HCT116 (cell line): ENCODE results near the gene CDH22. TPM values are rescaled to one million over a fixed set of nuclear protein-coding genes. Genes with fewer than 3 reads are reported as not detected.

ENCODE experiments used
- ATAC-seq: fragments of 200-7000 bp; cut with Tn5 transposase; 2 replicates; pipeline ENCODE4 v1.9.1; 2020; ENCODE audit warnings: mild to moderate bottlenecking, moderate library complexity
- BruUV-seq: library from RNA; stranded (reverse); fragments of 400-500 nt; replicated peaks from 2 replicates; lab custom pipeline; 2021; lab: Mats Ljungman, UMichigan
- CTCF ChIA-PET: fragments of 300-600 bp; sonication (Branson Sonifier 250); formaldehyde crosslinking; loops from one replicate; lab custom pipeline; 2021; ENCODE audit warnings: antibody characterized with exemption; lab: Charles Lee
- POLR2A ChIA-PET: fragments of 300-600, 350-600 bp; sonication (Branson Sonifier 250); formaldehyde crosslinking; loops from one replicate; lab custom pipeline; 2021; ENCODE audit warnings: antibody characterized with exemption; lab: Charles Lee
- RAD21 ChIA-PET, 2 experiments: fragments of 300-600 bp; sonication (Branson Sonifier 250); formaldehyde crosslinking; loops; one replicate each; lab custom pipeline; 2023; ENCODE audit warnings: low total read pairs in 2 of 2; ENCODE audit not compliant: uncharacterized antibody in 2 of 2, unreplicated experiment in 2 of 2, low non-redundant PET in 1 of 2; lab: Charles Lee
- DNase-seq: peaks from one replicate; pipeline ENCODE4 v3.0.0-alpha.2; 2010; ENCODE audit warnings: low read depth, low spot score
- H2AFZ ChIP-seq: fragments of 200-600 bp; shearing (Covaris generic), sonication (generic); 2 replicates; pipeline ENCODE4 v1.6.1; 2017; ENCODE audit warnings: low read depth, mixed run types, mixed read lengths, antibody characterized with exemption, low read length; ENCODE audit not compliant: poor library complexity, severe bottlenecking
- H3K27ac ChIP-seq: 2 replicates; pipeline ENCODE4 v1.5.1; 2012; ENCODE audit warnings: low read depth, low read length
- H3K27me3 ChIP-seq: fragments of 200-600 bp; sonication (generic); 2 replicates; pipeline ENCODE4 v1.6.1; 2016; ENCODE audit warnings: mixed run types, low read length, mixed read lengths; ENCODE audit not compliant: insufficient read depth
- H3K36me3 ChIP-seq, 2 experiments: fragments of 200-500 bp in 1 of 2; fragments of 200-600 bp in 1 of 2; sonication (Bioruptor generic) in 1 of 2; sonication (generic) in 1 of 2; 2 replicates each; pipeline versions ENCODE4 v1.5.1 to v1.6.1; 2014 to 2016; ENCODE audit warnings: low read length in 2 of 2, inconsistent platforms in 1 of 2, mixed read lengths in 1 of 2, mixed run types in 1 of 2; ENCODE audit not compliant: insufficient read depth in 2 of 2, control insufficient read depth in 1 of 2
- H3K4me1 ChIP-seq, 2 experiments: fragments of 200-600 bp in 1 of 2; sonication (generic) in 1 of 2; 2 replicates each; pipeline versions ENCODE4 v1.5.1 to v1.6.1; 2012 to 2017; ENCODE audit warnings: low read length in 2 of 2, inconsistent platforms in 1 of 2, mild to moderate bottlenecking in 1 of 2, mixed read lengths in 1 of 2, mixed run types in 1 of 2, moderate library complexity in 1 of 2; ENCODE audit not compliant: insufficient read depth in 2 of 2, control insufficient read depth in 1 of 2
- H3K4me2 ChIP-seq: fragments of 200-600 bp; sonication (generic); 2 replicates; pipeline ENCODE4 v1.6.1; 2017; ENCODE audit warnings: mixed run types, low read length, mixed read lengths
- H3K4me3 ChIP-seq, 2 experiments: fragments of 200-600 bp in 1 of 2; sonication (generic) in 1 of 2; replicated peaks in 1 of 2; 2 replicates each; pipeline ENCODE4 v1.5.1; 2011 to 2016; ENCODE audit warnings: low read length in 2 of 2, control low read depth in 1 of 2, low read depth in 1 of 2, mild to moderate bottlenecking in 1 of 2, mixed read lengths in 1 of 2, mixed run types in 1 of 2
- H3K79me2 ChIP-seq: fragments of 200-600 bp; sonication (generic); 2 replicates; pipeline ENCODE4 v1.6.1; 2017; ENCODE audit warnings: mild to moderate bottlenecking, mixed run types, low read length, moderate library complexity, mixed read lengths; ENCODE audit not compliant: insufficient read depth
- H3K9ac ChIP-seq: fragments of 200-600 bp; sonication (generic); 2 replicates; pipeline ENCODE4 v1.6.1; 2016; ENCODE audit warnings: low read length, mixed read lengths
- H3K9me2 ChIP-seq: fragments of 200-600 bp; sonication (generic), shearing (Covaris generic); 2 replicates; pipeline ENCODE4 v1.6.1; 2017; ENCODE audit warnings: mixed run types, mild to moderate bottlenecking, moderate library complexity; ENCODE audit not compliant: insufficient read depth
- H3K9me3 ChIP-seq, 2 experiments: fragments of 200-500 bp in 1 of 2; fragments of 200-600 bp in 1 of 2; sonication (Bioruptor generic) in 1 of 2; sonication (generic) in 1 of 2; 2 replicates each; pipeline ENCODE4 v1.6.1; 2014 to 2017; ENCODE audit warnings: low read length in 2 of 2, mixed read lengths in 2 of 2, inconsistent platforms in 1 of 2, low read depth in 1 of 2, mild to moderate bottlenecking in 1 of 2, mixed run types in 1 of 2, moderate library complexity in 1 of 2; ENCODE audit not compliant: control insufficient read depth in 1 of 2, insufficient read depth in 1 of 2
- H4K20me1 ChIP-seq: fragments of 200-600 bp; sonication (generic), shearing (Covaris generic); 2 replicates; pipeline ENCODE4 v1.6.1; 2017; ENCODE audit warnings: mixed run types, mild to moderate bottlenecking, moderate library complexity; ENCODE audit not compliant: insufficient read depth
- CBX3 ChIP-seq: IDR thresholded peaks from 2 replicates; pipeline ENCODE4 v1.6.1; 2012; ENCODE audit warnings: low read depth
- ELF1 ChIP-seq: IDR thresholded peaks from 2 replicates; pipeline ENCODE4 v1.6.1; 2012; ENCODE audit warnings: low read depth, borderline replicate concordance
- SIN3A ChIP-seq: IDR thresholded peaks from 2 replicates; pipeline ENCODE4 v1.6.1; 2012; ENCODE audit warnings: low read depth
- SRF ChIP-seq: IDR thresholded peaks from 2 replicates; pipeline ENCODE4 v1.6.1; 2012; ENCODE audit warnings: low read depth
- TCF7L2 ChIP-seq: IDR thresholded peaks from 2 replicates; pipeline ENCODE4 v1.7.0; 2011; ENCODE audit warnings: borderline replicate concordance, inconsistent platforms; ENCODE audit not compliant: insufficient read depth, insufficient read length; ENCODE audit errors: extremely low read depth
- YY1 ChIP-seq: IDR thresholded peaks from 2 replicates; pipeline ENCODE4 v1.6.1; 2011; ENCODE audit warnings: low read length, low read depth, moderate library complexity, mild to moderate bottlenecking; ENCODE audit not compliant: insufficient replicate concordance; ENCODE audit errors: extremely low read depth
- ZNF274 ChIP-seq: fragments of 200-500 bp; sonication (Bioruptor generic); IDR thresholded peaks from 2 replicates; pipeline ENCODE4 v1.6.1; 2014; ENCODE audit warnings: mild to moderate bottlenecking, low read depth, low read length, inconsistent platforms
- intact Hi-C: fragments of 100-400 bp; cut with micrococcal nuclease; formaldehyde crosslinking; loops from 2 replicates; pipeline ENCODE4 v1.10.0; 2022
- total RNA-seq: library from RNA; stranded (reverse); gene quantifications from one replicate; pipeline ENCODE4 v1.2.1, GENCODE V29; 2021; ENCODE audit not compliant: unreplicated experiment
- TF ChIP-seq, protein P1 (sequence below): IDR thresholded peaks from 2 replicates; pipeline ENCODE4 v1.6.1; 2011; ENCODE audit warnings: mild to moderate bottlenecking, low read length, moderate library complexity; ENCODE audit not compliant: insufficient replicate concordance; ENCODE audit errors: extremely low read depth
- TF ChIP-seq, protein P2 (sequence below), 3 experiments: fragments of 200-600 bp in 1 of 3; sonication (generic) in 1 of 3; IDR thresholded peaks in 2 of 3; conservative IDR thresholded peaks in 1 of 3; 2 replicates each; pipeline ENCODE4 v1.5.1; 2012 to 2017; ENCODE audit warnings: low read depth in 2 of 3, low read length in 2 of 3, antibody characterized with exemption in 1 of 3, borderline replicate concordance in 1 of 3, control low read depth in 1 of 3, mild to moderate bottlenecking in 1 of 3, mixed read lengths in 1 of 3, mixed run types in 1 of 3, moderate library complexity in 1 of 3; ENCODE audit not compliant: insufficient read depth in 1 of 3
- TF ChIP-seq, protein P3 (sequence below): IDR thresholded peaks from 2 replicates; pipeline ENCODE4 v1.6.1; 2012

Gene CDH22
- total RNA-seq, 1 experiment from 2014 or later: 1.8 TPM

DNA sequence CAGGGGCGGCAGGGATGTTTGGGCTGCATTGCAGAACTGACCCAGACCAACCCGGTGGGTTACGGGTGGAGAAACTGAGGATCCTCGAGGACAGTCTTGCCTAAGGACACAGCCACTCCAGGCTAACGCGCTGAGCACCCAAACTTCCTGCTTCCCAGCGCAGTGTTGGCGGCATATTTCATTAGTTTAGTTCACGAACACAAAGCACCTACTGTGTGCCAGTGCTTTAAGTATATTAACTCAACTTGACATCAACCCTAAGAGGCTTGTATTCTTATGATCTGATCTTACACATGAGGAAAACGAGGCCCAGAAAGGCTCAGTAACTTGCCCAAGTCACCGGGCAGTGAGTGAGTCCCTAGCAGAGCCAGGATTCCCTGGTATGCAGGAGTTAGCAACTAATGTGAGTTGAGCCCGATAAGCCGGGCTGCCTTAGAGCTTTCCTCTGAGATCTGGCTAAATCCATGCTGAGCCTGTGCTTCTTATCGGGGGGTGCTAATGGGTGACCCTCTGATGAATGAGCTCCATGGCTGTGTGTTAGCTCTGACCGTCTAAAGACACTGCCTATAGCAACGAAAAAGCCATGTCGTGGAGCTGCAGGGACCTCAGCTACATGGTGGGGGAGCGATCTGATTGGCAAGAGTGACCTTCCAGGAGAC lies 97.5 kb downstream of the CDH22 start:
- H3K9me2 ChIP-seq: no peaks in the 10 kb centered on the region
- no peak overlapping the region for H3K27ac ChIP-seq
- no peak for TF ChIP-seq SRF
- no peak for TF ChIP-seq ELF1
- TF ChIP-seq, protein P1, sequence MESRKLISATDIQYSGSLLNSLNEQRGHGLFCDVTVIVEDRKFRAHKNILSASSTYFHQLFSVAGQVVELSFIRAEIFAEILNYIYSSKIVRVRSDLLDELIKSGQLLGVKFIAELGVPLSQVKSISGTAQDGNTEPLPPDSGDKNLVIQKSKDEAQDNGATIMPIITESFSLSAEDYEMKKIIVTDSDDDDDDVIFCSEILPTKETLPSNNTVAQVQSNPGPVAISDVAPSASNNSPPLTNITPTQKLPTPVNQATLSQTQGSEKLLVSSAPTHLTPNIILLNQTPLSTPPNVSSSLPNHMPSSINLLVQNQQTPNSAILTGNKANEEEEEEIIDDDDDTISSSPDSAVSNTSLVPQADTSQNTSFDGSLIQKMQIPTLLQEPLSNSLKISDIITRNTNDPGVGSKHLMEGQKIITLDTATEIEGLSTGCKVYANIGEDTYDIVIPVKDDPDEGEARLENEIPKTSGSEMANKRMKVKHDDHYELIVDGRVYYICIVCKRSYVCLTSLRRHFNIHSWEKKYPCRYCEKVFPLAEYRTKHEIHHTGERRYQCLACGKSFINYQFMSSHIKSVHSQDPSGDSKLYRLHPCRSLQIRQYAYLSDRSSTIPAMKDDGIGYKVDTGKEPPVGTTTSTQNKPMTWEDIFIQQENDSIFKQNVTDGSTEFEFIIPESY: no peak
- TF ChIP-seq ZNF274: no peak
- H4K20me1 ChIP-seq: no peaks in the 10 kb centered on the region
- H3K36me3 ChIP-seq: no peaks in the 10 kb centered on the region
- no peaks in the 10 kb centered on the region for H3K9me3 ChIP-seq
- ATAC-seq (no peak), DNase-seq (no peak)
- RAD21 ChIA-PET: no interaction called here
- H3K79me2 ChIP-seq: no peaks in the 10 kb centered on the region
- H3K27me3 ChIP-seq: no peaks in the 10 kb centered on the region
- H2AFZ ChIP-seq: no peak overlapping the region
- H3K9ac ChIP-seq: no peak overlapping the region
- no peak overlapping the region for H3K4me2 ChIP-seq
- H3K4me1 ChIP-seq: peaks cover 44 to 47% of the 10 kb centered on the region in 2 experiments
- H3K4me3 ChIP-seq: no peak overlapping the region
- no TSS peak for BruUV-seq
- intact Hi-C loops: no loop called here
- POLR2A ChIA-PET: no interaction called here
- CTCF ChIA-PET: no interaction called here

DNA sequence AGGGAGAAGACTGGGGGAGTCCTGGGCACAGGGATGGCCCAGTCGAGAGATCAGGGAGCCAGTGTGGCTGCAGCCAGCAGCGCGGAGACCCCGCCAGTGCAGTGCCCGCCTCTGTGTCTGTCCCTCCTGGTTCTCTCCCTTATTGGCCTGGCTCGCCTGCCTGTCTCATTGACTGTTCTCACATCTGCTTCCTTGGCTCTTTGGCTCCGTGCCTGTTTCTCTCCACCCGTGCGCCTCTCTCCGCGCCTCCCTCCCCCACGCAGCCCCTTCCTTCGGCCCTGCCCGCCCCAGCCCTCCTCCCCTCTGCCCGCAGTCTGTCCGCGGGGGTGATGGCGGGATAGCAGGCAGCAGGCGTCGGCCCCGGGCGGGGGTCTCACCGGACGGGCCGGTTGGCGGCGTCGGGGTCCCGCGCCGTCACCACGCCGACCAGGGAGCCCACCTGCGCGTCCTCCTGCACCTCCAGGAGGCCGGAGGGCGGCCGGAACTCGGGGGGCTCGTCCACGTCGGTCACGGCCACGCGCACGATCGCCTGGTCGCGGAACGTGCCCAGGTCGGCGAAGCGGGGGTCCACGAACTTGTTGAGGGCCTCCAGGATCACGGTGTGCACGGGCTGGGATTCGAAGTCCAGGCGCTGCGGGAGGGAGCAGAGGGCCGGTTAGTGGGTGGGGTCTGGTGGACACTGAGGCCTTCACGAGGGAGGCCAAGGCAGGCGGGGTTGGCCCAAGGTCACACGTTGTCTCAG lies 98.2 kb downstream of the CDH22 start:
- Histone ChIP-seq H3K9ac (no peak overlapping the region), H2AFZ (no peak overlapping the region), H3K27ac (no peak overlapping the region), H3K9me3 (no peaks in the 10 kb centered on the region), H4K20me1 (no peaks in the 10 kb centered on the region), H3K4me3 (no peak overlapping the region), H3K4me1 (peaks cover 45 to 47% of the 10 kb centered on the region in 2 experiments), H3K9me2 (no peaks in the 10 kb centered on the region), H3K4me2 (no peak overlapping the region), H3K27me3 (no peaks in the 10 kb centered on the region), H3K36me3 (no peaks in the 10 kb centered on the region), H3K79me2 (no peaks in the 10 kb centered on the region)
- no peak for DNase-seq
- ATAC-seq: no peak
- POLR2A ChIA-PET: no interaction called here
- RAD21 ChIA-PET: no interaction called here
- BruUV-seq: no TSS peak
- CTCF ChIA-PET: no interaction called here
- intact Hi-C loops: no loop called here
- TF ChIP-seq YY1: no peak
- TF ChIP-seq, protein P2, sequence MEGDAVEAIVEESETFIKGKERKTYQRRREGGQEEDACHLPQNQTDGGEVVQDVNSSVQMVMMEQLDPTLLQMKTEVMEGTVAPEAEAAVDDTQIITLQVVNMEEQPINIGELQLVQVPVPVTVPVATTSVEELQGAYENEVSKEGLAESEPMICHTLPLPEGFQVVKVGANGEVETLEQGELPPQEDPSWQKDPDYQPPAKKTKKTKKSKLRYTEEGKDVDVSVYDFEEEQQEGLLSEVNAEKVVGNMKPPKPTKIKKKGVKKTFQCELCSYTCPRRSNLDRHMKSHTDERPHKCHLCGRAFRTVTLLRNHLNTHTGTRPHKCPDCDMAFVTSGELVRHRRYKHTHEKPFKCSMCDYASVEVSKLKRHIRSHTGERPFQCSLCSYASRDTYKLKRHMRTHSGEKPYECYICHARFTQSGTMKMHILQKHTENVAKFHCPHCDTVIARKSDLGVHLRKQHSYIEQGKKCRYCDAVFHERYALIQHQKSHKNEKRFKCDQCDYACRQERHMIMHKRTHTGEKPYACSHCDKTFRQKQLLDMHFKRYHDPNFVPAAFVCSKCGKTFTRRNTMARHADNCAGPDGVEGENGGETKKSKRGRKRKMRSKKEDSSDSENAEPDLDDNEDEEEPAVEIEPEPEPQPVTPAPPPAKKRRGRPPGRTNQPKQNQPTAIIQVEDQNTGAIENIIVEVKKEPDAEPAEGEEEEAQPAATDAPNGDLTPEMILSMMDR (IDR thresholded peaks at IDR 0.05 in 2 of 3, conservative IDR thresholded peaks at IDR 0.05 in 1 of 3; ENCODE audit: borderline replicate concordance in 1 of 3, insufficient read depth in 1 of 3, low read depth in 2 of 3, low read length in 2 of 3): no peak
- TF ChIP-seq, protein P3, sequence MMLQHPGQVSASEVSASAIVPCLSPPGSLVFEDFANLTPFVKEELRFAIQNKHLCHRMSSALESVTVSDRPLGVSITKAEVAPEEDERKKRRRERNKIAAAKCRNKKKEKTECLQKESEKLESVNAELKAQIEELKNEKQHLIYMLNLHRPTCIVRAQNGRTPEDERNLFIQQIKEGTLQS: no peak
- TF ChIP-seq SIN3A: no peak
- TF ChIP-seq CBX3: no peak
- no peak for TF ChIP-seq TCF7L2
